ENCODE data around the gene LASP1.

GRCh38 chr17:38851434-38851833, 18.4 kb upstream of the LASP1 start:
- TF ChIP-seq POLR2A (IDR thresholded peaks at IDR 0.05), result no peak
- TF ChIP-seq CTCF (IDR thresholded peaks at IDR 0.05), result no peak
- no peak for TF ChIP-seq EP300 (IDR thresholded peaks at IDR 0.05)

All from ovary (tissue), 3 donors.